MCF 10A (cell line): ENCODE results near the gene AFAP1L2. TPM values are rescaled to one million over a fixed set of nuclear protein-coding genes. Genes with fewer than 3 reads are reported as not detected.
A peak's percentile ranks its signal among the peaks of the same experiment; 100 is the strongest.

Source experiments
- BruUV-seq: library from RNA; stranded (reverse); fragments of 400-500 nt; replicated peaks from 2 replicates; lab custom pipeline; 2021; lab: Mats Ljungman, UMichigan
- CTCF ChIA-PET: fragments of 300-600 bp; sonication (Branson Sonifier 250); formaldehyde crosslinking; extraction: SDS; loops from one replicate; lab custom pipeline; 2021; ENCODE audit warnings: antibody characterized with exemption, inconsistent platforms; lab: Yijun Ruan, JAX
- POLR2A ChIA-PET: fragments of 300-600, 350-650 bp; sonication (Branson Sonifier 250); formaldehyde crosslinking; extraction: SDS; loops from one replicate; lab custom pipeline; 2020; ENCODE audit warnings: antibody characterized with exemption, inconsistent platforms; lab: Yijun Ruan, JAX
- DNase-seq: peaks from one replicate; pipeline ENCODE4 v3.0.0-alpha.2; 2018; ENCODE audit not compliant: unreplicated experiment
- H3K27ac Mint-ChIP-seq: one replicate; pipeline ENCODE4 v1.8.0; 2022; ENCODE audit warnings: mild to moderate bottlenecking, low read depth, mixed read lengths; ENCODE audit not compliant: unreplicated experiment
- H3K27me3 Mint-ChIP-seq: one replicate; pipeline ENCODE4 v1.8.0; 2022; ENCODE audit warnings: mixed read lengths; ENCODE audit not compliant: insufficient read depth, unreplicated experiment
- H3K36me3 Mint-ChIP-seq: one replicate; pipeline ENCODE4 v1.8.0; 2022; ENCODE audit warnings: mild to moderate bottlenecking, moderate library complexity, mixed read lengths; ENCODE audit not compliant: insufficient read depth, unreplicated experiment
- H3K4me1 Mint-ChIP-seq: one replicate; pipeline ENCODE4 v1.8.0; 2022; ENCODE audit warnings: mixed read lengths; ENCODE audit not compliant: insufficient read depth, unreplicated experiment
- H3K4me3 Mint-ChIP-seq: one replicate; pipeline ENCODE4 v1.8.0; 2022; ENCODE audit warnings: mild to moderate bottlenecking, moderate library complexity, mixed read lengths; ENCODE audit not compliant: unreplicated experiment
- H3K9me3 Mint-ChIP-seq: one replicate; pipeline ENCODE4 v1.8.0; 2022; ENCODE audit warnings: mixed read lengths; ENCODE audit not compliant: unreplicated experiment
- intact Hi-C: fragments of 100-400 bp; cut with micrococcal nuclease; formaldehyde crosslinking; loops from 2 replicates; pipeline ENCODE4 v1.14.1; 2022
- total RNA-seq: library from RNA; stranded (reverse); gene quantifications from 2 replicates; pipeline ENCODE4 v1.2.3, GENCODE V29; 2022
- TF ChIP-seq, protein P1 (sequence below): fragments of 200-600 bp; IDR thresholded peaks from one replicate; pipeline ENCODE4 v1.8.0; 2022; ENCODE audit warnings: antibody characterized with exemption, mild to moderate bottlenecking; ENCODE audit not compliant: unreplicated experiment

Gene AFAP1L2
- total RNA-seq, 1 experiment from 2014 or later: 5.8 TPM

DNA sequence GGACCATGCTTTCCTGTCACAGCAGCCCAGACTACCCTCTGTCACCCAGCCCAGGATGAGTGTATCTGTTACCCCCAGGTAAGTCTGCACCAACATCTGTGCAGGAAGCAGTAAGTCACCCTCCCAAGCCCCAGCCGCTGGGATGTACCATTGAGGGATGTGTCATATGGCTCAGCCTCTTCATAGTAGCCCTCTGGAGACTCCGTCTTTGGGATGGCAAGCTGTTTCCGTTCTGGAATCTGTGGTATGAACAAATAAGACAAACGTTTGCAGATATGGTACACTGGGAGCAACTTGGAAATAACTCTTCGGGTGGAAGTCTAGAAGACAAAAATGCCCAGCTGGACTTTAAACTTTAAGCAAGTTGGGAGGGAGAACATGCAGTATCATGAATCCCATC lies 81.3 kb downstream of the AFAP1L2 start:
- no TSS peak for BruUV-seq
- peaks cover 6% of the 10 kb centered on the region for H3K36me3 Mint-ChIP-seq
- H3K27me3 Mint-ChIP-seq: no peaks in the 10 kb centered on the region
- H3K27ac Mint-ChIP-seq: no peak overlapping the region
- no peak for DNase-seq
- no peaks in the 10 kb centered on the region for H3K9me3 Mint-ChIP-seq
- ChIA-PET CTCF (interaction anchor here (0.7 to 1.4 kb wide), 7 partner anchors 11 to 35 kb away, joined by 3 to 8 read pairs (median 4); no protein-coding TSS in a partner anchor), POLR2A (interaction anchor here (3.1 kb wide), 1 partner anchor 148 kb away, joined by 14 read pairs; the partner anchor contains the start of gene CCDC186)
- TF ChIP-seq, protein P1, sequence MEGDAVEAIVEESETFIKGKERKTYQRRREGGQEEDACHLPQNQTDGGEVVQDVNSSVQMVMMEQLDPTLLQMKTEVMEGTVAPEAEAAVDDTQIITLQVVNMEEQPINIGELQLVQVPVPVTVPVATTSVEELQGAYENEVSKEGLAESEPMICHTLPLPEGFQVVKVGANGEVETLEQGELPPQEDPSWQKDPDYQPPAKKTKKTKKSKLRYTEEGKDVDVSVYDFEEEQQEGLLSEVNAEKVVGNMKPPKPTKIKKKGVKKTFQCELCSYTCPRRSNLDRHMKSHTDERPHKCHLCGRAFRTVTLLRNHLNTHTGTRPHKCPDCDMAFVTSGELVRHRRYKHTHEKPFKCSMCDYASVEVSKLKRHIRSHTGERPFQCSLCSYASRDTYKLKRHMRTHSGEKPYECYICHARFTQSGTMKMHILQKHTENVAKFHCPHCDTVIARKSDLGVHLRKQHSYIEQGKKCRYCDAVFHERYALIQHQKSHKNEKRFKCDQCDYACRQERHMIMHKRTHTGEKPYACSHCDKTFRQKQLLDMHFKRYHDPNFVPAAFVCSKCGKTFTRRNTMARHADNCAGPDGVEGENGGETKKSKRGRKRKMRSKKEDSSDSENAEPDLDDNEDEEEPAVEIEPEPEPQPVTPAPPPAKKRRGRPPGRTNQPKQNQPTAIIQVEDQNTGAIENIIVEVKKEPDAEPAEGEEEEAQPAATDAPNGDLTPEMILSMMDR: no peak
- peaks cover 43% of the 10 kb centered on the region for H3K4me1 Mint-ChIP-seq
- intact Hi-C loops: no loop called here
- no peak overlapping the region for H3K4me3 Mint-ChIP-seq

GRCh38 chr10:114322344-114322743 lies 82.0 kb downstream of the AFAP1L2 start:
- Mint-ChIP-seq H3K36me3 (peaks cover 6% of the 10 kb centered on the region), H3K27me3 (no peaks in the 10 kb centered on the region), H3K4me3 (no peak overlapping the region), H3K4me1 (peaks cover 43% of the 10 kb centered on the region), H3K9me3 (no peaks in the 10 kb centered on the region), H3K27ac (peak overlapping the region; percentile 76)
- BruUV-seq: no TSS peak
- CTCF ChIA-PET: interaction anchor here (0.7 to 1.0 kb wide), 3 partner anchors 19 to 32 kb away, joined by 3 to 4 read pairs (median 4); no protein-coding TSS in a partner anchor
- POLR2A ChIA-PET: interaction anchor here (0.8 to 3.1 kb wide), 3 partner anchors 83 to 148 kb away, joined by 3 to 14 read pairs (median 6); partner anchors contain the start of gene CCDC186
- TF ChIP-seq, protein P1: no peak
- intact Hi-C loops: no loop called here
- DNase-seq: no peak

DNA sequence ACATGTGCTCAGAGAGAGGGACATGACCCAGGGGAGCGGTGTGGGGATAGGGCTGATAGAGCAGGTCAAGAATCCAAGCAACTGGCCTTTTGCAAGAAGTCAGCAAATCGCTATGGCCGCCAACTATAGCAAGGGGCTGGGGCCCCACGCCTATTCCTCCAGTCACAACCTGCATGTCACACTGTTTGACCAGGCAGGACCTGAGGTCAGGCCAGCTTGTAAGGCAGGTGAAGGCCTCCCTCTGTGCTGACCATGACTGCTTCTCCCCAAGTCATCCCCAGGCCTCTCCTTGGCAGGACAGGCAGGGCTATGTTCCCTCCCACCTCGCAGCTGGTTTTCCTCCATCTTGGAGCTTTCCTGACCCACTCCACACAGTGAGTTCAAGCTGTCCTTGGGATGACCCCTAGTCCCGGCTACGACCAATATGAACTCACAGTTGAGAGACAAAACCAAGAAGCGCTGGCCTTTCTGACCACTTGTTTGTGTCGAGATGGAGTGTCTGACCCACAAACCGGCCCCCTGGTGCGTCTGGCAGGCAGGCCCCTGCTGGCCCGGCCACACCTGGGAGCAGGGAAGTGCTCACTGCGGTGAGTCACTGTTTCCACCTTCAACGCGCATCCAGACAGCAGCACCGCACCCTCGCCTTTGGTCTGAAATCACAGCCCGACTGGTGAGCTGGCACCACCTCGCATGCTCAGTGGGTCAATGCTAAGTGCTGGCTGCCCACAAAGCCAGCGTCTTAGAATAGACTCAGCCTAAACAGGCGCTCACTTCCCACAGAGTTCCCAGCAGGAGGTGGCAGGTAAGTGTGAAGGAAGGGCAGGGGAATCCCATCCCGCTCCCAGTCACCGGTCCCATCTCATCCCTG lies 83.8 kb downstream of the AFAP1L2 start:
- intact Hi-C loops: no loop called here
- CTCF ChIA-PET: interaction anchor here (0.6 to 1.3 kb wide), 5 partner anchors 12 to 151 kb away, joined by 3 to 11 read pairs (median 3); no protein-coding TSS in a partner anchor
- Mint-ChIP-seq H3K27me3 (no peaks in the 10 kb centered on the region), H3K4me1 (peaks cover 35% of the 10 kb centered on the region), H3K4me3 (peak overlapping the region; percentile 31), H3K9me3 (no peaks in the 10 kb centered on the region), H3K27ac (peak overlapping the region; percentile 97), H3K36me3 (peaks cover 6% of the 10 kb centered on the region)
- TF ChIP-seq, protein P1: no peak
- DNase-seq: peak; percentile 95
- TSS peak; percentile 84 for BruUV-seq
- POLR2A ChIA-PET: interaction anchor here (0.5 to 3.1 kb wide), 11 partner anchors 8 to 462 kb away, joined by 3 to 14 read pairs (median 4); partner anchors contain the start of gene CCDC186
